ENCODE data around the gene IRF2BP2. TPM values are rescaled to one million over a fixed set of nuclear protein-coding genes. Genes with fewer than 3 reads are reported as not detected.

Gene IRF2BP2
- total RNA-seq, 1 experiment from 2014 or later = 78.8 TPM

GRCh38 chr1:234608911-234609690 is 877 bp downstream of the IRF2BP2 start:
- H3K79me2 ChIP-seq (ENCODE audit: low read length) = peaks cover 52% of the 10 kb centered on the region
- peak; percentile 44 for DNase-seq
- CTCF ChIA-PET = no interaction called here

GRCh38 chr1:234608025-234608910 is 1.7 kb downstream of the IRF2BP2 start:
- Histone ChIP-seq H3K27ac (ENCODE audit: low read length) (peak overlapping the region; percentile 96), H3K9me3 (ENCODE audit: low read length) (no peaks in the 10 kb centered on the region), H3K4me3 (ENCODE audit: low read length) (peak overlapping the region; percentile 78), H3K27me3 (ENCODE audit: low read length) (no peaks in the 10 kb centered on the region), H3K9ac (ENCODE audit: low read length) (peak overlapping the region; percentile 99), H3K79me2 (ENCODE audit: low read length) (peaks cover 61% of the 10 kb centered on the region), H3K9me2 (replicated peaks; ENCODE audit: low read length) (no peaks in the 10 kb centered on the region), H3F3A (ENCODE audit: low read length, unreplicated experiment) (peaks cover 5% of the 10 kb centered on the region), H2AFZ (ENCODE audit: low read length) (no peak overlapping the region), H3K4me1 (ENCODE audit: insufficient read depth, low read length) (peaks cover 25% of the 10 kb centered on the region), H3K36me3 (ENCODE audit: low read depth, low read length) (peaks cover 49% of the 10 kb centered on the region), H4K20me1 (ENCODE audit: low read length) (peaks cover 43% of the 10 kb centered on the region), H3K4me2 (ENCODE audit: low read length) (peak overlapping the region; percentile 98)
- BruUV-seq (replicated peaks) = TSS peak; percentile 31
- DNase-seq = peak; percentile 80
- ATAC-seq = peak; percentile 7
- CTCF ChIA-PET = no interaction called here
- intact Hi-C loops (cut with micrococcal nuclease) = no loop called here
- TF ChIP-seq CTCF (conservative IDR thresholded peaks at IDR 0.05; ENCODE audit: low read depth, low read length) (no peak), EZH2phosphoT487 (IDR thresholded peaks at IDR 0.05; ENCODE audit: borderline replicate concordance, low read length) (no peak), EZH2 (IDR thresholded peaks at IDR 0.05; ENCODE audit: low read length, unreplicated experiment) (no peak)
- POLR2A ChIA-PET (ENCODE audit: unreplicated experiment) = no interaction called here

More at GRCh38 chr1:234608911-234609690, 877 bp downstream of the IRF2BP2 start:
- Histone ChIP-seq H3K27me3 (ENCODE audit: low read length) (no peaks in the 10 kb centered on the region), H3K36me3 (ENCODE audit: low read depth, low read length) (peaks cover 42% of the 10 kb centered on the region), H4K20me1 (ENCODE audit: low read length) (peaks cover 38% of the 10 kb centered on the region), H3K4me1 (ENCODE audit: insufficient read depth, low read length) (peaks cover 28% of the 10 kb centered on the region), H3K27ac (ENCODE audit: low read length) (peak overlapping the region; percentile 96), H2AFZ (ENCODE audit: low read length) (no peak overlapping the region), H3K4me2 (ENCODE audit: low read length) (peak overlapping the region; percentile 98), H3K9me3 (ENCODE audit: low read length) (no peaks in the 10 kb centered on the region), H3K4me3 (ENCODE audit: low read length) (peak overlapping the region; percentile 78), H3K9ac (ENCODE audit: low read length) (peak overlapping the region; percentile 99), H3K9me2 (replicated peaks; ENCODE audit: low read length) (no peaks in the 10 kb centered on the region), H3F3A (ENCODE audit: low read length, unreplicated experiment) (no peaks in the 10 kb centered on the region)
- intact Hi-C loops (cut with micrococcal nuclease) = no loop called here
- no TSS peak for BruUV-seq (replicated peaks)
- no peak for ATAC-seq
- TF ChIP-seq EZH2phosphoT487 (IDR thresholded peaks at IDR 0.05; ENCODE audit: borderline replicate concordance, low read length) = no peak
- no peak for TF ChIP-seq EZH2 (IDR thresholded peaks at IDR 0.05; ENCODE audit: low read length, unreplicated experiment)
- no peak for TF ChIP-seq CTCF (conservative IDR thresholded peaks at IDR 0.05; ENCODE audit: low read depth, low read length)
- POLR2A ChIA-PET (ENCODE audit: unreplicated experiment) = interaction anchor here (0.6 kb wide), 3 partner anchors 409 to 466 kb away, joined by 3 to 4 read pairs (median 3); no protein-coding TSS in a partner anchor

Measured in PC-3 (cell line).